ENCODE results near the gene SLC6A3. TPM values are rescaled to one million over a fixed set of nuclear protein-coding genes. Genes with fewer than 3 reads are reported as not detected.
"Not testable (repeated sequence)": the region's sequence is repeated elsewhere in the genome, so short reads cannot be mapped to it uniquely, and the experiment has no call there.

SLC6A3 gene
- total RNA-seq, 1 donor from 2014 or later = not detected

GRCh38 chr5:1423901-1424603 lies 21.2 kb downstream of the SLC6A3 start:
- no peak for DNase-seq (ENCODE audit: extremely low read depth, low read depth, low spot score)

DNA sequence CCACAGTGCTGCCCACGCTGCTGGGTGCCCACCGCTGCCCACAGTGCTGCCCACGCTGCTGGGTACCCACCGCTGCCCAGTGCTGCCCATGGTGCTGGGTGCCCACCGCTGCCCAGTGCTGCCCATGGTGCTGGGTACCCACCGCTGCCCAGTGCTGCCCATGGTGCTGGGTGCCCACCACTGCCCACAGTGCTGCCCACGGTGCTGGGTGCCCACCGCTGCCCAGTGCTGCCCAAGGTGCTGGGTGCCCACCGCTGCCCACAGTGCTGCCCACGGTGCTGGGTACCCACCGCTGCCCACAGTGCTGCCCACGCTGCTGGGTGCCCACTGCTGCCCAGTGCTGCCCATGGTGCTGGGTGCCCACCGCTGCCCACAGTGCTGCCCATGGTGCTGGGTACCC lies 22.7 kb downstream of the SLC6A3 start:
- DNase-seq (ENCODE audit: extremely low read depth, low read depth, low spot score) = not testable (repeated sequence)

- no peak for DNase-seq (ENCODE audit: extremely low read depth, low read depth, low spot score)
Observed at GRCh38 chr5:1421521-1422341, 23.5 kb downstream of the SLC6A3 start.

- DNase-seq (ENCODE audit: extremely low read depth, low read depth, low spot score) = no peak
Observed at GRCh38 chr5:1420211-1421195, 24.7 kb downstream of the SLC6A3 start.

GRCh38 chr5:1419476-1420210 lies 25.6 kb downstream of the SLC6A3 start:
- no peak for DNase-seq (ENCODE audit: extremely low read depth, low read depth, low spot score)

DNA sequence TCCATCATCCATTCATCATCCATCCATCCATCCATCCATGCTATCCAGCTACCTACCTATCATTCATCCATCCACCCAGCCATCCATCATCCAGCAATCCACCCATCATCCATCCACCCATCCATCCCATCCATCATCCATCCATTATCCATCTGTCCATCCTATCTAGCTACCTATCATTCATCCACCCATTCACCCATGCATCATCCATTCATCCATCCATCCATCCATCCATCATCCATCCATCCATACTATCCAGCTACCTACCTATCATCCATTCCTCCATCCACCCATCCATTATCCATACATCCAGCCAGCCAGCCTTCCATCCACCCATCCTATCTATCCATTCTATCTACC lies 26.3 kb downstream of the SLC6A3 start:
- no peak for DNase-seq (ENCODE audit: extremely low read depth, low read depth, low spot score)

DNA sequence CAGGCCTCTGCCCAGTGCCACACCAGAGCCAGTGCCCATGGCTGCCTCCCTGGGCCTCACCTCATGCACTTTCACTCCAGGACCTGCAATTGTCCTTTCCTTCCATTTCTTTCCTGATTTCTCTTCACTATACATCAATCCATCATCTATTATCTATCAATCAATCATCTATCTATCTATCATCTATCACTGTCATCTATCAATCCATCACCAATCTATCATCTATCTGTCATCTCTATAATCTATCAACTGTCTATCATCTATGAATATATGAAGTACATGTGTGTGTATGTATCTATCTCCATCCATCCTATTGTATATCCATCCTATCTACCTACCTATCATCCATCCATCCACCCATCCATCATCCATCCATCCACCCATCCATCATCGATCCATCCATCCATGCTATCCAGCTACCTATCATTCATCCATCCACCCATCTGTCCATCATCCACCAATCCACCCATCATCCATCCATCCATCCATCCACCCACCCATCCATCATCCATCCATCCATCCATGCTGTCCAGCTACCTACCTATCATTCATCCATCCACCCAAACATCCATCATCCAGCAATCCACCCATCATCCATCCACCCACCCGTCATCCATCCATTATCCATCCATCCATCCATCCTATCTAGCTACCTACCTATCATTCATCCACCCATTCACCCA lies 26.9 kb downstream of the SLC6A3 start:
- no peak for DNase-seq (ENCODE audit: extremely low read depth, low read depth, low spot score)

DNA sequence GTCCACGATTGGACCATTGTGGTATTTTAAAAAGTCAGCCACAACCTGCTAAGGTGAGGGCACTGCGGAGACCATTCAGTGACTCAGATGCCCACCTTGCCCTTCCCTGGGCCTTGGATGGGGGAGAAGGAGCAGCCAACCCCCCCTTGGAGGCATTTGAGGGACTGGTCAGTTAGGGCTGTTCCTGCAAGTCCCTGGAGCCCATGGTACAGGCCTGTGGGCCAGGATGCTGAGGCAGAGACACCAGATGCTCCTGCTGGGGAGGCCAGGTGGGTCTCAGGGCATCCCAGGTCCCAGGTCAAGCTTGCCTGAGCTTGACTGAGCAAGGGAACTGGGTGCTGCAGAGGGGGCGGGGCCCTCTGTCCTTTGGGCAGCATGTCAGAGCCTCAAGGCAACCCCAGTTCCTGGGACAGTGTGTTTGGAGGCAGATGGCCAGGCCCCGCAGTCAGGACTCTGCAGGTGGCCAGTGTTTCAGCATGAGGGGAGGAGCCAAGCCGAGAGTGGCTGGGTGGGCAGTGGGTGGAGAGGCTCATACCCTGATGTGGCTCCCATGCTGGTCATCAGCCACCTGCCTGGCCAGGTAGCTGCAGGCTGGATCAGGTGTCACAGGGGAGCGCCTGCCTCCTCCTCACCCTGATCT lies 27.5 kb downstream of the SLC6A3 start:
- DNase-seq (ENCODE audit: extremely low read depth, low read depth, low spot score) = no peak

DNA sequence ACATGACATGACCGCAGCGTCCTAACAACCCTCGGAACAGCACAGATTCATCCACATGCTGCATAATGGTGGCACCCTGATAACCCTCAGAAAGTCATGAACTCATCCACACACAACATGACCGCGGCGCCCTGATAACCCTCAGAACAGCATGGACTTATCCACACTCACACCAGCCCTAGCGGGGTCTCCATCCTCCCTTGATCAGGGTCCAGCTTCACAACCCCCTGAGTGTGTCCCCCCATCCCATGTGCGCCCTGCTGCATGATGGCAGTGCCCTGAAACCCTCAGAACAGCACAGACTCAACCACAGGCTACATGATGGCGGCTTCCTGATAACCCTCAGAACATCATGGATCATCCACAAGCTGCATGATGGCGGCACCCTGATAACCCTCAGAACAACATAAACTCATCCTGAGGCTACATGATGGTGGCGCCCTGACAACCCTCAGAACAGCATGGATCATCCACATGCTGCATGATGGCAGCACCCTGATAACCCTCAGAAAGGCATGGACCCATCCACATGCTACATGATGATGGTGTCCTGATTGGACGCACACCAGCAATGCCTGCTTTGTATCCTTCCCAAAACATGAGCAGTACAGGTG lies 28.3 kb downstream of the SLC6A3 start:
- no peak for DNase-seq (ENCODE audit: extremely low read depth, low read depth, low spot score)

DNA sequence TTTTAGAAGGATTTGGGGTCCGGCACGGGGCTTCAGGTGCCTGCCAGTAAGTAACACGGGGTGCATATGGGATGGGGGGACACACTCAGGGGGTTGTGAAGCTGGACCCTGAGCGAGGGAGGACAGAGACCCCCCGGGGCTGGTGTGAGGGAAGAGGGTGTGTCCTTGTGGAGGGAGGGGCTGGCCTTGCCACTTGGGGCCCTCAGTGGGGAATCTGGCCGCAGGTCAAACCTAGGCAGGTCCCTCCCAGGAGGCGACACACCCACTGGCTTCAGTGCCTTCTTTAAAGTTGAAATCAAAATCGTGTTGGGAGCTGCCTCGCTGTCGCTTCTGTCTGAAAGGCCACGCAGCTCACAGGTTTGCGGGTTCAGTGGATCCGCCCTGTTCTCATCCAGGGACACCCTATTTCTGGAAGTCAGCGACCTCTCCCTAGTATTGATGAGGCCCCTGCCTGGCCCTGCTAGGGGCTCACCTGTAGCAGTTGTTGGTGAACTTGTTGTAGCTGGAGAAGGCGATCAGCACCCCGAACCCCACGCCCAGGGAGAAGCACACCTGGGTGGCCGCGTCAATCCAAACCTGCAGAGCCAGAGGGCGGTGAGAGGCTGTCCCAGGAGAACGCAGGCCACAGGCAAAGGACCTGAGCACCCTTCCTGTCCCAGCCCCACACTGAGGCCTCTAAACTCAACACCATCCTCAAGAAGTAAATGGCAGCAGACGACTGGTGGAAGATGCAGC lies 29.4 kb downstream of the SLC6A3 start:
- no peak for DNase-seq (ENCODE audit: extremely low read depth, low read depth, low spot score)

- DNase-seq (ENCODE audit: extremely low read depth, low read depth, low spot score) = no peak
Observed at GRCh38 chr5:1415059-1415425, 30.2 kb downstream of the SLC6A3 start.

- no peak for DNase-seq (ENCODE audit: extremely low read depth, low read depth, low spot score)
Observed at GRCh38 chr5:1414311-1415058, 30.8 kb downstream of the SLC6A3 start.

GRCh38 chr5:1413611-1414241 lies 31.5 kb downstream of the SLC6A3 start:
- no peak for DNase-seq (ENCODE audit: extremely low read depth, low read depth, low spot score)

GRCh38 chr5:1413211-1413610 lies 32.0 kb downstream of the SLC6A3 start:
- no peak for DNase-seq (ENCODE audit: extremely low read depth, low read depth, low spot score)

GRCh38 chr5:1412621-1413020 lies 32.6 kb downstream of the SLC6A3 start:
- DNase-seq (ENCODE audit: extremely low read depth, low read depth, low spot score) = no peak

- no peak for DNase-seq (ENCODE audit: extremely low read depth, low read depth, low spot score)
Observed at GRCh38 chr5:1412163-1412562, 33.1 kb downstream of the SLC6A3 start.

GRCh38 chr5:1411099-1411498 lies 34.1 kb downstream of the SLC6A3 start:
- DNase-seq (ENCODE audit: extremely low read depth, low read depth, low spot score) = no peak
